ENCODE measurements around the gene SLC33A1. TPM values are rescaled to one million over a fixed set of nuclear protein-coding genes. Genes with fewer than 3 reads are reported as not detected.
A peak's percentile ranks its signal among the peaks of the same experiment; 100 is the strongest.

SLC33A1 gene
- 65.6 and 91.7 TPM in 2 replicates for total RNA-seq (2022)
- Bru-seq, nascent RNA = percentile 91 among the genes with signal in this experiment
- BruChase-seq, experiment 1, labeled RNA remaining after a 6-hour chase = percentile 99 among the genes with signal in this experiment
- BruChase-seq, experiment 2, labeled RNA remaining after a 2-hour chase = percentile 99 among the genes with signal in this experiment
- long read RNA-seq, full-length matches to known transcripts = 142 of 177 reads
- long read RNA-seq, partial matches to known transcripts = 3 of 177 reads
- long read RNA-seq, other reads (novel, unspliced or antisense) = 32 of 177 reads

- intact Hi-C loops (cut with micrococcal nuclease) = loop anchor here (1.0 to 5.0 kb wide), 4 partner anchors 16 to 102 kb away; partner anchors contain the start of genes C3orf33 and GMPS
- no peaks in the 10 kb centered on the region for H3K4me1 Mint-ChIP-seq (ENCODE audit: insufficient read depth, unreplicated experiment)
- TF ChIP-seq, protein P1, sequence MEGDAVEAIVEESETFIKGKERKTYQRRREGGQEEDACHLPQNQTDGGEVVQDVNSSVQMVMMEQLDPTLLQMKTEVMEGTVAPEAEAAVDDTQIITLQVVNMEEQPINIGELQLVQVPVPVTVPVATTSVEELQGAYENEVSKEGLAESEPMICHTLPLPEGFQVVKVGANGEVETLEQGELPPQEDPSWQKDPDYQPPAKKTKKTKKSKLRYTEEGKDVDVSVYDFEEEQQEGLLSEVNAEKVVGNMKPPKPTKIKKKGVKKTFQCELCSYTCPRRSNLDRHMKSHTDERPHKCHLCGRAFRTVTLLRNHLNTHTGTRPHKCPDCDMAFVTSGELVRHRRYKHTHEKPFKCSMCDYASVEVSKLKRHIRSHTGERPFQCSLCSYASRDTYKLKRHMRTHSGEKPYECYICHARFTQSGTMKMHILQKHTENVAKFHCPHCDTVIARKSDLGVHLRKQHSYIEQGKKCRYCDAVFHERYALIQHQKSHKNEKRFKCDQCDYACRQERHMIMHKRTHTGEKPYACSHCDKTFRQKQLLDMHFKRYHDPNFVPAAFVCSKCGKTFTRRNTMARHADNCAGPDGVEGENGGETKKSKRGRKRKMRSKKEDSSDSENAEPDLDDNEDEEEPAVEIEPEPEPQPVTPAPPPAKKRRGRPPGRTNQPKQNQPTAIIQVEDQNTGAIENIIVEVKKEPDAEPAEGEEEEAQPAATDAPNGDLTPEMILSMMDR (IDR thresholded peaks at IDR 0.05; ENCODE audit: unreplicated experiment) = no peak
- ChIA-PET CTCF (interaction anchor here (0.9 to 2.5 kb wide), 4 partner anchors 16 to 49 kb away, joined by 7 to 18 read pairs (median 8); partner anchors contain the start of genes C3orf33 and GMPS), POLR2A (interaction anchor here (0.6 to 4.5 kb wide), 14 partner anchors 12 to 1306 kb away, joined by 3 to 104 read pairs (median 6); partner anchors contain the start of genes C3orf33 and GMPS)
- peak within 1 kb of the TSS; percentile 99 for H3K27ac Mint-ChIP-seq (ENCODE audit: low read depth, unreplicated experiment)
- no peaks in the 10 kb centered on the region for H3K9me3 Mint-ChIP-seq (ENCODE audit: unreplicated experiment)
- H3K36me3 Mint-ChIP-seq (ENCODE audit: insufficient read depth, unreplicated experiment) = peaks cover 8% of the 10 kb centered on the region
- BruUV-seq (replicated peaks) = no TSS peak
- H3K4me3 Mint-ChIP-seq (ENCODE audit: unreplicated experiment) = peak within 1 kb of the TSS; percentile 87
- peak; percentile 99 for DNase-seq (ENCODE audit: unreplicated experiment)
- H3K27me3 Mint-ChIP-seq (ENCODE audit: insufficient read depth, unreplicated experiment) = no peaks in the 10 kb centered on the region
These were observed at the start of gene SLC33A1 for GRCh38 chr3:155854141-155854940. Gene SLC33A1 (minus strand): TSS chr3:155854427. CDS start chr3:155853997, 430 bp downstream.

- H3K4me3 Mint-ChIP-seq (ENCODE audit: unreplicated experiment) = no peak overlapping the region
- no TSS peak for BruUV-seq (replicated peaks)
These were observed 41.2 kb upstream of the SLC33A1 start for GRCh38 chr3:155895379-155895900.

DNA sequence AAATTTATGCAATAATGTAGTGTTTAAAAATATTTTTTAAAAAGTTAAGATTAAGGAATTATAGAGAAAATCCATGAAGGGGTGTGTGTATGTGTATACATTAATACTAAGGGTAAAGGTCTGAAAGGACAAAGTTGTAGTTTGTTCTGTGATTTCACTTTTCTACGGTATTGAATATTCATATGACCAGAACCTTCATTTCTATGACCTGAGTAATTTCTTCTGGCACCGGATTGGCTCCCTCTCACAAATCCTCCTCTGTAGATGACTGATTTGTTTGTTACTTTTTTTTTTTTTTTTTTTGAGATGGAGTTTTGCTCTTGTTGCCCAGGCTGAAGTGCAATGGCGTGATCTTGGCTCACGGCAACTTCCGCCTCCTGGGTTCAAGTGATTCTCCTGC is 37.1 kb upstream of the SLC33A1 start:
- Mint-ChIP-seq H3K27ac (ENCODE audit: low read depth, unreplicated experiment) (no peak overlapping the region), H3K36me3 (ENCODE audit: insufficient read depth, unreplicated experiment) (peaks cover 36% of the 10 kb centered on the region), H3K4me1 (ENCODE audit: insufficient read depth, unreplicated experiment) (peaks cover 29% of the 10 kb centered on the region), H3K27me3 (ENCODE audit: insufficient read depth, unreplicated experiment) (no peaks in the 10 kb centered on the region), H3K4me3 (ENCODE audit: unreplicated experiment) (no peak overlapping the region), H3K9me3 (ENCODE audit: unreplicated experiment) (no peaks in the 10 kb centered on the region)
- intact Hi-C loops (cut with micrococcal nuclease) = no loop called here
- TF ChIP-seq, protein P1 (IDR thresholded peaks at IDR 0.05; ENCODE audit: unreplicated experiment) = no peak
- no peak for DNase-seq (ENCODE audit: unreplicated experiment)
- ChIA-PET CTCF (no interaction called here), POLR2A (interaction anchor here (1.0 kb wide), 1 partner anchor 37 kb away, joined by 3 read pairs; the partner anchor contains the start of gene SLC33A1)
- BruUV-seq (replicated peaks) = no TSS peak

More at GRCh38 chr3:155895379-155895900, 41.2 kb upstream of the SLC33A1 start:
- intact Hi-C loops (cut with micrococcal nuclease) = no loop called here
- Mint-ChIP-seq H3K36me3 (ENCODE audit: insufficient read depth, unreplicated experiment) (peaks cover 55% of the 10 kb centered on the region), H3K4me1 (ENCODE audit: insufficient read depth, unreplicated experiment) (peaks cover 5% of the 10 kb centered on the region), H3K9me3 (ENCODE audit: unreplicated experiment) (no peaks in the 10 kb centered on the region), H3K27me3 (ENCODE audit: insufficient read depth, unreplicated experiment) (no peaks in the 10 kb centered on the region), H3K27ac (ENCODE audit: low read depth, unreplicated experiment) (no peak overlapping the region)
- CTCF ChIA-PET = interaction anchor here (0.6 to 1.6 kb wide), 2 partner anchors 29 to 53 kb away, joined by 3 to 4 read pairs; no protein-coding TSS in a partner anchor
- POLR2A ChIA-PET = interaction anchor here (1.0 to 1.6 kb wide), 3 partner anchors 11 to 25 kb away, joined by 3 to 10 read pairs (median 6); partner anchors contain the start of gene GMPS
- TF ChIP-seq, protein P1 (IDR thresholded peaks at IDR 0.05; ENCODE audit: unreplicated experiment) = no peak
- no peak for DNase-seq (ENCODE audit: unreplicated experiment)

Data from MCF 10A (cell line).